IPS-15b (cell line): ENCODE results near the gene MB21D2.

Experiments used
- H3K27me3 ChIP-seq: one replicate; pipeline ENCODE4 v1.6.1; 2013; ENCODE audit warnings: low read length; ENCODE audit not compliant: control insufficient read depth, insufficient read depth
- H3K36me3 ChIP-seq: one replicate; pipeline ENCODE4 v1.6.1; 2013; ENCODE audit warnings: low read length; ENCODE audit not compliant: control insufficient read depth, insufficient read depth
- H3K4me1 ChIP-seq: one replicate; pipeline ENCODE4 v1.6.1; 2013; ENCODE audit warnings: mild to moderate bottlenecking, low read length; ENCODE audit not compliant: control insufficient read depth, insufficient read depth
- H3K4me3 ChIP-seq: one replicate; pipeline ENCODE4 v1.5.1; 2013; ENCODE audit warnings: low read depth, low read length
- H3K9ac ChIP-seq: one replicate; pipeline ENCODE4 v1.6.1; 2013; ENCODE audit warnings: low read depth, mild to moderate bottlenecking, low read length
- H3K9me3 ChIP-seq: one replicate; pipeline ENCODE4 v1.6.1; 2013; ENCODE audit warnings: mild to moderate bottlenecking, low read length; ENCODE audit not compliant: control insufficient read depth, insufficient read depth

MB21D2 gene

GRCh38 chr3:192825216-192825615 is 92.4 kb downstream of the MB21D2 start:
- H3K4me3 ChIP-seq = no peak overlapping the region
- H3K9me3 ChIP-seq = no peaks in the 10 kb centered on the region
- H3K4me1 ChIP-seq = no peaks in the 10 kb centered on the region

GRCh38 chr3:192824313-192824712 is 93.3 kb downstream of the MB21D2 start:
- peaks cover 3% of the 10 kb centered on the region for H3K36me3 ChIP-seq
- H3K9ac ChIP-seq = no peak overlapping the region
- no peaks in the 10 kb centered on the region for H3K27me3 ChIP-seq
- H3K9me3 ChIP-seq = no peaks in the 10 kb centered on the region
- H3K4me1 ChIP-seq = peaks cover 6% of the 10 kb centered on the region
- H3K4me3 ChIP-seq = no peak overlapping the region

More at GRCh38 chr3:192825216-192825615, 92.4 kb downstream of the MB21D2 start:
- Histone ChIP-seq H3K27me3 (no peaks in the 10 kb centered on the region), H3K9ac (no peak overlapping the region), H3K36me3 (peaks cover 3% of the 10 kb centered on the region)

GRCh38 chr3:192821161-192821560 is 96.5 kb downstream of the MB21D2 start:
- H3K9me3 ChIP-seq = no peaks in the 10 kb centered on the region
- no peak overlapping the region for H3K4me3 ChIP-seq
- no peak overlapping the region for H3K9ac ChIP-seq
- H3K36me3 ChIP-seq = peaks cover 3% of the 10 kb centered on the region
- no peaks in the 10 kb centered on the region for H3K27me3 ChIP-seq
- H3K4me1 ChIP-seq = peaks cover 12% of the 10 kb centered on the region

- no peaks in the 10 kb centered on the region for H3K27me3 ChIP-seq
- no peak overlapping the region for H3K9ac ChIP-seq
- peaks cover 13% of the 10 kb centered on the region for H3K4me1 ChIP-seq
- H3K9me3 ChIP-seq = no peaks in the 10 kb centered on the region
- no peak overlapping the region for H3K4me3 ChIP-seq
- peaks cover 3% of the 10 kb centered on the region for H3K36me3 ChIP-seq
Observed at GRCh38 chr3:192820161-192820560, 97.5 kb downstream of the MB21D2 start.

- H3K9me3 ChIP-seq = no peaks in the 10 kb centered on the region
- no peaks in the 10 kb centered on the region for H3K27me3 ChIP-seq
- H3K36me3 ChIP-seq = no peaks in the 10 kb centered on the region
- H3K4me3 ChIP-seq = no peak overlapping the region
- peaks cover 13% of the 10 kb centered on the region for H3K4me1 ChIP-seq
- H3K9ac ChIP-seq = no peak overlapping the region
Observed at GRCh38 chr3:192819001-192819569, 98.6 kb downstream of the MB21D2 start.

GRCh38 chr3:192818126-192818525 is 99.5 kb downstream of the MB21D2 start:
- Histone ChIP-seq H3K4me1 (peaks cover 13% of the 10 kb centered on the region), H3K36me3 (no peaks in the 10 kb centered on the region), H3K9me3 (no peaks in the 10 kb centered on the region), H3K9ac (no peak overlapping the region), H3K27me3 (no peaks in the 10 kb centered on the region), H3K4me3 (no peak overlapping the region)

GRCh38 chr3:192817506-192817905 is 100.2 kb downstream of the MB21D2 start:
- H3K36me3 ChIP-seq = no peaks in the 10 kb centered on the region
- peaks cover 13% of the 10 kb centered on the region for H3K4me1 ChIP-seq
- H3K4me3 ChIP-seq = no peak overlapping the region
- no peaks in the 10 kb centered on the region for H3K9me3 ChIP-seq
- no peak overlapping the region for H3K9ac ChIP-seq
- H3K27me3 ChIP-seq = no peaks in the 10 kb centered on the region

- Histone ChIP-seq H3K4me1 (peaks cover 13% of the 10 kb centered on the region), H3K36me3 (no peaks in the 10 kb centered on the region), H3K27me3 (no peaks in the 10 kb centered on the region), H3K9me3 (no peaks in the 10 kb centered on the region), H3K9ac (no peak overlapping the region), H3K4me3 (no peak overlapping the region)
Observed at GRCh38 chr3:192817053-192817452, 100.6 kb downstream of the MB21D2 start.

GRCh38 chr3:192816351-192816750 is 101.3 kb downstream of the MB21D2 start:
- Histone ChIP-seq H3K27me3 (no peaks in the 10 kb centered on the region), H3K9me3 (no peaks in the 10 kb centered on the region), H3K9ac (no peak overlapping the region), H3K36me3 (no peaks in the 10 kb centered on the region), H3K4me3 (no peak overlapping the region), H3K4me1 (peaks cover 13% of the 10 kb centered on the region)

- no peaks in the 10 kb centered on the region for H3K27me3 ChIP-seq
Observed at GRCh38 chr3:192812743-192813383, 104.8 kb downstream of the MB21D2 start.

GRCh38 chr3:192805711-192806110 is 111.9 kb downstream of the MB21D2 start:
- Histone ChIP-seq H3K9me3 (no peaks in the 10 kb centered on the region), H3K27me3 (no peaks in the 10 kb centered on the region), H3K36me3 (no peaks in the 10 kb centered on the region), H3K4me1 (no peaks in the 10 kb centered on the region), H3K4me3 (no peak overlapping the region), H3K9ac (no peak overlapping the region)

More at GRCh38 chr3:192812743-192813383, 104.8 kb downstream of the MB21D2 start:
- no peaks in the 10 kb centered on the region for H3K9me3 ChIP-seq
- peaks cover 2% of the 10 kb centered on the region for H3K4me1 ChIP-seq
- no peaks in the 10 kb centered on the region for H3K36me3 ChIP-seq
- H3K4me3 ChIP-seq = no peak overlapping the region
- no peak overlapping the region for H3K9ac ChIP-seq

GRCh38 chr3:192804502-192804901 is 113.2 kb downstream of the MB21D2 start:
- no peaks in the 10 kb centered on the region for H3K36me3 ChIP-seq
- H3K27me3 ChIP-seq = no peaks in the 10 kb centered on the region
- H3K9ac ChIP-seq = no peak overlapping the region
- no peaks in the 10 kb centered on the region for H3K4me1 ChIP-seq
- H3K4me3 ChIP-seq = no peak overlapping the region
- H3K9me3 ChIP-seq = no peaks in the 10 kb centered on the region
